ENCODE measurements around the gene IGSF23.
A peak's percentile ranks its signal among the peaks of the same experiment; 100 is the strongest.
"Not testable (repeated sequence)": the region's sequence is repeated elsewhere in the genome, so short reads cannot be mapped to it uniquely, and the experiment has no call there.

IGSF23 gene

DNA sequence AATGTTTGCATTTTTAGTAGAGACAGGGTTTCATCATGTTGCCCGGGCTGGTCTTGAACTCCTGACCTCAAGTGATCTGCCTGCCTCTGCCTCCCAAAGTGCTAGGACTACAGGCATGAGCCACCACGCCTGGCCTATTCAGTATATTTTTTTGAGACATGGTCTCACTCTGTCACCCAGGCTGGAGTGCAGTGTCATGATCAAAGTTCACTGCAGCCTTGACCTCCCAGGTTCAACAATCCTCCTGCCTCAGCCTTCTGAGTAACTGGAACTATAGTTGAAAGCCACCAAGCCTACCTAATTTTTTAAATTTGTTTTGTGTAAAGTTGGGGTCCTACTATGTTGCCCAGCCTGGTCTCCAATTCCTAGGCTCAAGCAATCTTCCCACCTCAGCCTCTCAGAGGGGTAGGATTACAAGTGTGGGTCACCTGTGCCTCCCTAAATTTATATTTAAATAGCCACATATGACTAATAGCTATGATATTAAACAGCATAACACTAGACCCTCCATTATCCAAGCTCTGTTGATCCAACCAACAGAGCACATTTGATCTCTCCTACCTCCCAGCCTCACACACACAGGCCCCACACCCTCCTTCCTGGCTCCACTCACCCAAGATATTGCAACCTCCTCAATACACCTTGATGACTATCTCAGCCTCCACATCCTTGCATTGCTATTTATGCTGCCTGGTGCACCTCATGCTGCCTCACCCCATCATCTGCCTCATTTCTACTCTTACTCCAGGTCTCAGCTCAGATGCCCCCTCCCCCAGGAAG lies 55.8 kb downstream of the IGSF23 start:
- no peak for DNase-seq

GRCh38 chr19:44670027-44670426 lies 56.7 kb downstream of the IGSF23 start:
- not testable (repeated sequence) for DNase-seq

- no peak for DNase-seq
Observed at GRCh38 chr19:44671400-44671799, 58.0 kb downstream of the IGSF23 start, which contains the start of gene CEACAM19. CEACAM19 (plus strand) TSS chr19:44671482; CDS start chr19:44671932, 450 bp downstream.

- no peak for DNase-seq
Observed at GRCh38 chr19:44672226-44672625, 58.9 kb downstream of the IGSF23 start.

DNA sequence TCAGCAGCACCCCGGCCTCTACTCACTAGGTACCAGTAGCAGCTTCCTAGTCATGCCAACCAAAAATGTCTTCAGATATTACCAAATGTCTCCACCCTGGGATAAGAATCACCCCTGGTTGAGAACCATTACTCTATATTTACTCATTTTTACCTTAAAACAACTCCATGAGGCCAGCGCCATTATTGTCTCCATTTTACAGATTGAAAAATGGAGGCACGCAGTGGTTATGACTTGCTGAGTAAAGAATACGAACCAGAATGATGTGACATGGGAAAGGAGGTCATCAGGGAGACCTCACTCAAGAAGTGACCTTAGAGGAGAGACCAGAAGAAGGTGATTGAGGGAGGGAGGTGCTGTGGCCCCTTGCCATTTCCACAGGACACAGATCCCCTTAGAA lies 60.1 kb downstream of the IGSF23 start:
- DNase-seq: no peak

DNA sequence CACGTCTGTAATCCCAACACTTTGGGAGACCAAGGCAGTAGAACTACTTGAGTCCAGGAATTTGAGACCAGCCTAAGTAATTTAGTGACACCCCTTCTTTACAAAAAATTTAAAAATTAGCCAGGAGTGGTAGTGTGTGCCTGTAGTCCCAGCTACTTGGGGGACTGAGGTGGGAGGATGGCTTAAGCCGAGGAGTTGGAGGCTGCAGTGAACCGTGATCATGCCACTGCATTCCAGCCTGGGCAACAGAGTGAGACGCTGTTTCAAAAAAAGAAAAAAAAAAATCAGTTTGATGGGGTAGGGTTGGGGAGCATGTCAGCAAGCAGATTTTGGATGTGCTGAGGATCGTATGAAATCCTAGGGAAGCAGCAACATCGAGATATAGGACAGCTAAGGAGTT lies 62.2 kb downstream of the IGSF23 start:
- DNase-seq: no peak

- DNase-seq: peak in 1 of 2 experiments; percentile 5
Observed at GRCh38 chr19:44677019-44677811, 63.9 kb downstream of the IGSF23 start.

GRCh38 chr19:44680536-44680935 lies 67.2 kb downstream of the IGSF23 start:
- DNase-seq: no peak

- DNase-seq: no peak
Observed at GRCh38 chr19:44681992-44682790, 68.8 kb downstream of the IGSF23 start.

DNA sequence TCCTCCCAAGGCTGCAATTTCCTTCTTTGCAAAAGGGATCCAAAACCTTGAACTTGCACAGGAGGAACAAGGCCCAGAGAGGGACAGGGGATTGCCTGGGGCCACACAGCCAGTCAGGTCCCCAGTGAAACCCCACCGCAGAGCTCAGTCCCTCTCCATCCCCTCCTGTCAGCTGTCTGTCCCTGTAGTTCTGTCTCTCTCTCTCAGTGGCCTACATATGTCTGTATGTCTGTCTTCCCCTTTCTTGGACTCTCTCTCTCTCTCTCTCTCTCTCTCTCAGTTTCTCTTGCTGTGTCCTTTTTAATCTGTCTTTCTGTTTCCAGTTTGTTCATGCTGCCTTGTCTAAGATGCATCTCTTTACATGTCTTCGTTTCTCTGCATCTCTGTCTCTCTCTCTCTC lies 69.4 kb downstream of the IGSF23 start:
- no peak for DNase-seq

GRCh38 chr19:44683434-44684210 lies 70.3 kb downstream of the IGSF23 start:
- no peak for DNase-seq

DNA sequence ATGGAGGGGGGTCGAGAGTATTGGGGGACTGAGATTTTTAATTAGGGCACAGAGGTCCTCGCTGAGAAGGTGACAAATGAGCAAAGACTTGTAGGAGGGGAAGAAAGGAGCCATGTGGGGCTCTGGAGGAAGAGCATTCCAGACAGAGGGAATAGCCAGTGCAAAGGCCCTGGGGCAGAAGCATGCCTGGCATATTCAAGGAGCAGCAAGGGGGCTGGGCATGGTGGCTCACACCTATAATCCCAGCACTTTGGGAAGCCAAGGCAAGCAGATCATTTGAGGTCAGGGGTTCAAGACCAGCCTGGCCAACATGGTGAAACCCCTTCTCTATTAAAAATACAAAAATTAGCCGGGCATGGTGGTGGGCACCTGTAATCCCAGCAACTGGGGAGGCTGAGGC lies 71.0 kb downstream of the IGSF23 start:
- not testable (repeated sequence) for DNase-seq

DNA sequence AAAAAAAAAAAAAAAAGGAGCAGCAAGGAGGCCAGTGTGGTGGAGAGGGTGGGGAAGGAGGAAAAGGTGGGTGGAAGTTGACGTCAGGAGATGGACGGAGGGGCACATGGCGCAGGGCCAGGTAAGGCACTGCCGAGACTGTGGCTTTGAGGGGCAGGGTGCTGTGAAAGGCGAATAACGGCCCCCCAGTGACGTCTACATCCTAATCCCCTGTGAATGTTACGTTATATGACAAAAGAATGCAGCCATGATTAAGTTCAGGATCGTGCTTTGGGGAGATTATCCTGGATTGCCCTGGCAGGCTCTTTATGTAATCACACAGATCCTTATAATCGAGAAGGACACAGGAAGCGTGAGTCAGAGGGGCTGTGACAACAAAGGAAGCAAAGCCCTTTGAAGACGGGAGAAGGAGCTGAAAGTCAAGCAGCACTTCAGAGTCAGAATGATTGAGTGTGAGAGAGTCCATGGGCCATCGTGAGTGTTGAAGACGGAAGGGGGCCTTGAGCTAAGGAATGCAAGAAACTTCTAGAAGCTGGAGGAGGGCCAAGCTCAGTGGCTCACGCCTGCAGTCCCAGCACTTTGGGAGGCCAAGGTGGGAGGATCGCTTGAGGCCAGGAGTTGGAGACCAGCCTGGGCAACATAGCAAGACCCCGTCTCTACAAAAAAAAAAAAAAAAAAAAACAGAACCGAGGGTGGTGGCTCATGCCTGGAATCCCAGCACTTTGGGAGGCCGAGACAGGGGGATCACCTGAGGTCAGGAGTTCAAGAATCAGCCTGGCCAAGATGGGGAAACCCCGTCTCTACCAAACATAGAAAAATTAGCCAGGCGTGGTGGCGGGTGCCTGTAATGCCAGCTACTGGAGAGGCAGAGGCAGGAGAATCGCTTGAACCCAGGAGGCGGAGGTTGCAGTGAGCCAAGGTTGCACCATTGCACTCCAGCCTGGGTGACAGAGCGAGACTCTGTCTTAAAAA lies 71.8 kb downstream of the IGSF23 start:
- DNase-seq: no peak

DNA sequence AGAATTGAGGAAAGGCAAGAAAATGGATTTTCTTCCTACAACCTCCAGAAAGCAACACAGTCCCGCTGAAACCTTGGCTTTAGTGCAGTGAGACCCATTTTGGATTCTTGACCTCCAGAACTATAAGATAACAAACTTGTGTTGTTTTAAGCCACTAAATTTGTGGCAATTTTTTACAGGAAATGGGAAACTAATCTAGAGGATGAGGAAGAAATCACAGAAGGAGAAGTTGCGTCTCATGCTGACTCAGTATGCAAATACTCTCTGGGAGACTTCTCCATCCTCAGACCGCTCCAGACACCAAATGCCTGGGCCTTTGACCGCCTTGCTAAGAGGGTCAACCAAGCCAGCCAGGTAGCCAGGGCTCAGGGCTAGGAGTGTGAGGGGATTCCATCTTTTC lies 72.5 kb downstream of the IGSF23 start:
- peak; percentile 20 to 33 for DNase-seq

Data from AML-193 (cell line).